PC-3 (cell line): Measurements from ENCODE around the gene RNF144B. TPM values are rescaled to one million over a fixed set of nuclear protein-coding genes. Genes with fewer than 3 reads are reported as not detected.

Experiments
- ATAC-seq: fragments of 200-7000 bp; cut with Tn5 transposase; 2 replicates; pipeline ENCODE4 v1.9.1; 2020; ENCODE audit warnings: mild to moderate bottlenecking, moderate library complexity
- BruUV-seq: library from RNA; stranded (reverse); fragments of 400-500 nt; replicated peaks from 2 replicates; lab custom pipeline; 2021; lab: Mats Ljungman, UMichigan
- CTCF ChIA-PET: fragments of 300-600 bp; sonication (Branson Sonifier 250); formaldehyde crosslinking; loops from one replicate; lab custom pipeline; 2022; ENCODE audit warnings: antibody characterized with exemption; lab: Charles Lee
- POLR2A ChIA-PET: fragments of 300-600 bp; sonication (Branson Sonifier 250); formaldehyde crosslinking; loops from one replicate; lab custom pipeline; 2022; ENCODE audit warnings: antibody characterized with exemption; ENCODE audit not compliant: unreplicated experiment; lab: Charles Lee
- DNase-seq: peaks from one replicate; pipeline ENCODE4 v3.0.0-alpha.2; 2015
- H2AFZ ChIP-seq: fragments of 300-600 bp; sonication (generic); 2 replicates; pipeline ENCODE4 v1.6.0; 2016; ENCODE audit warnings: antibody characterized with exemption, low read length
- H3F3A ChIP-seq: fragments of 300-600 bp; sonication (generic); one replicate; pipeline ENCODE4 v1.6.0; 2017; ENCODE audit warnings: antibody characterized with exemption, low read length, control low read depth, mild to moderate bottlenecking; ENCODE audit not compliant: unreplicated experiment
- H3K27ac ChIP-seq: fragments of 300-600 bp; sonication (generic); 2 replicates; pipeline ENCODE4 v1.5.1; 2016; ENCODE audit warnings: mild to moderate bottlenecking, low read length
- H3K27me3 ChIP-seq: fragments of 300-600 bp; sonication (generic); 2 replicates; pipeline ENCODE4 v1.6.1; 2016; ENCODE audit warnings: low read length, mixed read lengths
- H3K36me3 ChIP-seq: fragments of 300-600 bp; sonication (generic); 2 replicates; pipeline ENCODE4 v1.6.1; 2016; ENCODE audit warnings: low read depth, mixed run types, low read length, mixed read lengths
- H3K4me1 ChIP-seq: fragments of 300-600 bp; sonication (generic); 2 replicates; pipeline ENCODE4 v1.5.1; 2016; ENCODE audit warnings: low read length; ENCODE audit not compliant: insufficient read depth
- H3K4me2 ChIP-seq: fragments of 300-600 bp; sonication (generic); 2 replicates; pipeline ENCODE4 v1.6.0; 2016; ENCODE audit warnings: low read length
- H3K4me3 ChIP-seq: fragments of 300-600 bp; sonication (generic); 2 replicates; pipeline ENCODE4 v1.5.1; 2016; ENCODE audit warnings: mild to moderate bottlenecking, low read length, mixed read lengths
- H3K79me2 ChIP-seq: fragments of 300-600 bp; sonication (generic); 2 replicates; pipeline ENCODE4 v1.6.1; 2017; ENCODE audit warnings: low read length, mixed read lengths
- H3K9ac ChIP-seq: fragments of 300-600 bp; sonication (generic); 2 replicates; pipeline ENCODE4 v1.6.0; 2016; ENCODE audit warnings: mild to moderate bottlenecking, low read length
- H3K9me2 ChIP-seq: fragments of 300-600 bp; sonication (generic); replicated peaks from 2 replicates; pipeline ENCODE4 v1.6.1; 2016; ENCODE audit warnings: mixed run types, low read length, mixed read lengths
- H3K9me3 ChIP-seq: fragments of 300-600 bp; sonication (generic); 2 replicates; pipeline ENCODE4 v1.6.1; 2016; ENCODE audit warnings: low read length, mixed read lengths
- H4K20me1 ChIP-seq: fragments of 300-600 bp; sonication (generic); 2 replicates; pipeline ENCODE4 v1.6.1; 2016; ENCODE audit warnings: low read length, mixed read lengths
- CTCF ChIP-seq: fragments of 300-600 bp; sonication (generic); conservative IDR thresholded peaks from 2 replicates; pipeline ENCODE4 v1.5.1; 2017; ENCODE audit warnings: antibody characterized with exemption, low read depth, mild to moderate bottlenecking, low read length
- EZH2 ChIP-seq: fragments of 300-600 bp; sonication (generic); IDR thresholded peaks from one replicate; pipeline ENCODE4 v1.6.1; 2017; ENCODE audit warnings: antibody characterized with exemption, mild to moderate bottlenecking, low read length; ENCODE audit not compliant: unreplicated experiment
- EZH2phosphoT487 ChIP-seq: fragments of 300-600 bp; sonication (generic); IDR thresholded peaks from 2 replicates; pipeline ENCODE4 v1.6.1; 2018; ENCODE audit warnings: mild to moderate bottlenecking, antibody characterized with exemption, low read length, borderline replicate concordance
- intact Hi-C: fragments of 100-400 bp; cut with micrococcal nuclease; formaldehyde crosslinking; loops from 2 replicates; pipeline ENCODE4 v1.9.0; 2023
- total RNA-seq: library from RNA; depleted of rRNA; stranded (reverse); fragments of >200 nt; gene quantifications from 2 replicates; pipeline ENCODE4 v1.2.3, GENCODE V29; 2014

The RNF144B gene
- total RNA-seq, 1 experiment from 2014 or later = 4.6 TPM

GRCh38 chr6:18511211-18511610 is 124.1 kb downstream of the RNF144B start:
- BruUV-seq = no TSS peak
- Histone ChIP-seq H3K79me2 (no peaks in the 10 kb centered on the region), H2AFZ (no peak overlapping the region), H3K27me3 (no peaks in the 10 kb centered on the region), H3K9me3 (no peaks in the 10 kb centered on the region), H4K20me1 (no peaks in the 10 kb centered on the region), H3K9me2 (no peaks in the 10 kb centered on the region), H3K4me3 (no peak overlapping the region), H3K27ac (no peak overlapping the region), H3K9ac (no peak overlapping the region), H3K4me1 (peaks cover 8% of the 10 kb centered on the region; the same call in 1 of the 2 replicates), H3K36me3 (no peaks in the 10 kb centered on the region), H3F3A (no peaks in the 10 kb centered on the region), H3K4me2 (no peak overlapping the region)
- ATAC-seq (no peak), DNase-seq (no peak)
- CTCF ChIA-PET = no interaction called here
- intact Hi-C loops = no loop called here
- no peak for TF ChIP-seq EZH2phosphoT487
- TF ChIP-seq CTCF = no peak
- POLR2A ChIA-PET = no interaction called here

GRCh38 chr6:18513253-18513798 is 126.2 kb downstream of the RNF144B start:
- H3F3A ChIP-seq = no peaks in the 10 kb centered on the region
- intact Hi-C loops = no loop called here
- TF ChIP-seq EZH2phosphoT487 (no peak), EZH2 (no peak), CTCF (no peak)
- H3K9me3 ChIP-seq = no peaks in the 10 kb centered on the region
- H2AFZ ChIP-seq = no peak overlapping the region
- no peak overlapping the region for H3K4me2 ChIP-seq
- H3K27ac ChIP-seq = no peak overlapping the region
- ChIA-PET POLR2A (no interaction called here), CTCF (no interaction called here)
- H3K79me2 ChIP-seq = no peaks in the 10 kb centered on the region
- no peaks in the 10 kb centered on the region for H4K20me1 ChIP-seq
- no peak overlapping the region for H3K4me3 ChIP-seq
- H3K36me3 ChIP-seq = no peaks in the 10 kb centered on the region
- H3K27me3 ChIP-seq = no peaks in the 10 kb centered on the region
- H3K9ac ChIP-seq = no peak overlapping the region
- peaks cover 8% of the 10 kb centered on the region; the same call in 1 of the 2 replicates for H3K4me1 ChIP-seq
- ATAC-seq = no peak
- no peaks in the 10 kb centered on the region for H3K9me2 ChIP-seq
- no TSS peak for BruUV-seq
- DNase-seq = no peak

DNA sequence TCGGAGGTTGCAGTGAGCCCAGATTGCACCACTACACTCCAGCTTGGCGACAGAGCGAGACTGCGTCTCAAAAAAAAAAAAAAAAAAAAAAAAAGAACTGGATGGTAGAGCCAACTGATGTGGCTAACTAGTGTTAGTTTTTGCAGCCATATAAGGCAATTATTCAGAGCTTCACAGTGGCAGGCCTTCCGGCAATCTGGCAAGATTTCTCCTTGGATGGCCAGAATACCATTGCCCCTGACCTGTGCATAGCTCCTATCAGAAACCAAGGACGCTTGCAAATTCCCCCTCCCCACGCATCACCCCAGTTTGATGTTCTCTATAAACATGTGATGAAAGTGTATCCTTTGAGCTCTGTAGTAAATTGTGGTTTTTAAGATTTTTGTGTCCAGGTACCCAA is 127.0 kb downstream of the RNF144B start:
- POLR2A ChIA-PET = no interaction called here
- H2AFZ ChIP-seq = no peak overlapping the region
- CTCF ChIA-PET = no interaction called here
- H3K27me3 ChIP-seq = no peaks in the 10 kb centered on the region
- H3K9me3 ChIP-seq = no peaks in the 10 kb centered on the region
- H3K9me2 ChIP-seq = no peaks in the 10 kb centered on the region
- TF ChIP-seq EZH2phosphoT487 (no peak), EZH2 (no peak), CTCF (no peak)
- BruUV-seq = no TSS peak
- ATAC-seq (no peak), DNase-seq (no peak)
- H3K4me3 ChIP-seq = no peak overlapping the region
- H3K4me1 ChIP-seq = peaks cover 8% of the 10 kb centered on the region; the same call in 1 of the 2 replicates
- intact Hi-C loops = no loop called here
- H3K79me2 ChIP-seq = no peaks in the 10 kb centered on the region
- H3F3A ChIP-seq = no peaks in the 10 kb centered on the region
- H4K20me1 ChIP-seq = no peaks in the 10 kb centered on the region
- no peak overlapping the region for H3K4me2 ChIP-seq
- H3K9ac ChIP-seq = no peak overlapping the region
- no peaks in the 10 kb centered on the region for H3K36me3 ChIP-seq
- H3K27ac ChIP-seq = no peak overlapping the region
